A549 (cell line): ENCODE results near the gene ADH1C.

Source experiments
- CEBPB ChIP-seq, 2 experiments: fragments of >200 bp in 1 of 2; sonication (Bioruptor Twin) in 1 of 2; formaldehyde crosslinking in 1 of 2; IDR thresholded peaks; 2 replicates each; pipeline ENCODE4 v1.6.1; 2012 to 2016
- CHD2 ChIP-seq: fragments of 150-350 bp; IDR thresholded peaks from 2 replicates; pipeline ENCODE4 v1.6.1; 2014; ENCODE audit warnings: low read length; ENCODE audit not compliant: partially characterized antibody
- CTCF ChIP-seq: fragments of >200 bp; sonication (Bioruptor Twin); formaldehyde crosslinking; IDR thresholded peaks from 3 replicates; pipeline ENCODE4 v1.5.1; 2016
- HOXB13 ChIP-seq: fragments of 250-450 bp; sonication (Bioruptor Pico); IDR thresholded peaks from 2 replicates; pipeline ENCODE4 v1.5.0; 2020; ENCODE audit warnings: low read depth, mild to moderate bottlenecking, moderate library complexity

- TF ChIP-seq CEBPB (IDR thresholded peaks at IDR 0.05): no peak
- TF ChIP-seq CTCF: no peak
- TF ChIP-seq HOXB13 (CRISPR knock-in tag): no peak
- no peak for TF ChIP-seq CHD2
Measured at GRCh38 chr4:99334880-99335279, 17.7 kb downstream of the ADH1C start.
